K562 (cell line): ENCODE data around the gene EIF1. TPM values are rescaled to one million over a fixed set of nuclear protein-coding genes. Genes with fewer than 3 reads are reported as not detected.
A peak's percentile ranks its signal among the peaks of the same experiment; 100 is the strongest.

Experiments
- BHLHE40 ChIP-seq: IDR thresholded peaks from 2 replicates; pipeline ENCODE4 v1.6.1; 2011; ENCODE audit warnings: low read length, improper control_type of control experiment
- DMBX1 ChIP-seq: fragments of 250-450 bp; sonication (Bioruptor Pico); IDR thresholded peaks from 2 replicates; pipeline ENCODE4 v1.8.0; 2022; ENCODE audit warnings: inconsistent platforms, mild to moderate bottlenecking, moderate library complexity, borderline replicate concordance
- HMGN3 ChIP-seq: IDR thresholded peaks from 2 replicates; pipeline ENCODE4 v1.6.1; 2011; ENCODE audit warnings: borderline replicate concordance, low read depth, mild to moderate bottlenecking, mixed read lengths, low read length; ENCODE audit not compliant: insufficient read length; ENCODE audit errors: extremely low read depth
- L3MBTL2 ChIP-seq: fragments of 450-650 bp; IDR thresholded peaks from 2 replicates; pipeline ENCODE4 v1.6.1; 2016; ENCODE audit warnings: mild to moderate bottlenecking, moderate library complexity
- MGA ChIP-seq: fragments of 450-650 bp; IDR thresholded peaks from 2 replicates; pipeline ENCODE4 v1.6.1; 2016; ENCODE audit warnings: mild to moderate bottlenecking, moderate library complexity
- NEUROD1 ChIP-seq: fragments of 150-350 bp; IDR thresholded peaks from 2 replicates; pipeline ENCODE4 v1.6.1; 2014; ENCODE audit warnings: borderline replicate concordance, low read length, low read depth; ENCODE audit not compliant: partially characterized antibody
- POLR2H ChIP-seq: IDR thresholded peaks from 2 replicates; pipeline ENCODE4 v1.6.1; 2016; ENCODE audit warnings: missing genetic modification characterization, low read depth, mild to moderate bottlenecking, control low read depth, missing compliant biosample characterization, moderate library complexity
- PTTG1 ChIP-seq: fragments of 450-650 bp; IDR thresholded peaks from 2 replicates; pipeline ENCODE4 v1.6.1; 2016; ENCODE audit warnings: low read depth, mild to moderate bottlenecking, missing genetic modification characterization, missing compliant biosample characterization
- TCF7L2 ChIP-seq: fragments of 150-350 bp; IDR thresholded peaks from 2 replicates; pipeline ENCODE4 v1.6.1; 2016; ENCODE audit warnings: low read depth, mild to moderate bottlenecking, low read length, moderate library complexity
- TRIM24 ChIP-seq, 2 experiments: fragments of 450-650 bp; IDR thresholded peaks; 2 replicates each; pipeline ENCODE4 v1.6.1; 2016
- ZBTB7A ChIP-seq: IDR thresholded peaks from 2 replicates; pipeline ENCODE4 v1.6.1; 2011; ENCODE audit warnings: low read depth, mild to moderate bottlenecking, low read length, moderate library complexity, borderline replicate concordance; ENCODE audit not compliant: control insufficient read depth
- ZFP36 ChIP-seq: fragments of 150-350 bp; IDR thresholded peaks from 2 replicates; pipeline ENCODE4 v1.6.1; 2018; ENCODE audit warnings: low read length, low read depth; ENCODE audit not compliant: partially characterized antibody
- ZNF280B ChIP-seq: fragments of 250-450 bp; sonication (Bioruptor Pico); IDR thresholded peaks from 2 replicates; pipeline ENCODE4 v1.5.1; 2021; ENCODE audit warnings: mild to moderate bottlenecking
- ZZZ3 ChIP-seq: fragments of 450-650 bp; IDR thresholded peaks from 2 replicates; pipeline ENCODE4 v1.6.1; 2016; ENCODE audit warnings: antibody characterized with exemption, mild to moderate bottlenecking, moderate library complexity
- polyA plus RNA-seq, 8 experiments: library from polyadenylated mRNA; depleted of rRNA in 4 of 8; stranded (reverse) in 5 of 8; unstranded in 3 of 8; fragments of >200 nt; fragmentation: Nextera tagmentation in 2 of 8; fragmentation: Illumina TruSeq in 1 of 8; extraction: Ambion mirVana in 2 of 8; extraction: Trizol in 1 of 8; gene quantifications; 2 replicates each; pipeline versions ENCODE4 v1.2.1 to v1.2.3, GENCODE V29; 2011 to 2014; ENCODE audit warnings: inconsistent platforms in 1 of 8, missing spikeins in 1 of 8
- total RNA-seq, 7 experiments: library from RNA; depleted of rRNA in 6 of 7; stranded (reverse); fragments of >200 nt in 6 of 7; fragmentation: Illumina TruSeq in 2 of 7; extraction: Trizol in 2 of 7; gene quantifications; 2 replicates each; pipeline versions ENCODE4 v1.2.1 to v1.2.3, GENCODE V29; 2011 to 2021; ENCODE audit warnings: low replicate concordance in 1 of 7

EIF1 gene
- total and polyA plus RNA-seq, 9 of the 15 experiments (the other 6 are each of a cell fraction or from before 2014, with no cell fraction given), result 67.0 to 1,204 (median 320) TPM

GRCh38 chr17:41678907-41679739 lies 9.6 kb upstream of the EIF1 start (continued):
- TF ChIP-seq MGA (no peak), TRIM24 (IDR thresholded peaks at IDR 0.05) (no peak; a peak in 2 of 4 replicates), ZFP36 (no peak), HMGN3 (peak; percentile 38), DMBX1 (CRISPR knock-in tag) (0 out of 2 replicates have a peak, but pooled peaks have one; percentile 44), ZBTB7A (no peak; the same call in 1 of the 2 replicates), ZNF280B (CRISPR knock-in tag) (no peak), L3MBTL2 (no peak), BHLHE40 (peak; percentile 59), NEUROD1 (peak; percentile 29), PTTG1 (no peak), TCF7L2 (no peak), POLR2H (tag) (peak; percentile 96), ZZZ3 (no peak)
